SK-N-SH treated with all-trans-retinoic acid at 6 μM for 48 hours (cell line): Measurements from ENCODE around the gene SP100.

Experiments used
- CREB5 ChIP-seq: fragments of 250-450 bp; sonication (Bioruptor Pico); IDR thresholded peaks from 2 replicates; pipeline ENCODE4 v1.5.1; 2020; ENCODE audit warnings: low read depth, mild to moderate bottlenecking, moderate library complexity
- OSR1 ChIP-seq: fragments of 250-450 bp; sonication (Bioruptor Pico); IDR thresholded peaks from 2 replicates; pipeline ENCODE4 v1.8.0; 2022; ENCODE audit warnings: moderate library complexity, mild to moderate bottlenecking, inconsistent platforms
- PATZ1 ChIP-seq: fragments of 250-450 bp; sonication (Bioruptor Pico); IDR thresholded peaks from 2 replicates; pipeline ENCODE4 v1.8.0; 2020; ENCODE audit warnings: mild to moderate bottlenecking, moderate library complexity, borderline replicate concordance
- POU6F1 ChIP-seq: fragments of 250-450 bp; sonication (Bioruptor Pico); IDR thresholded peaks from 2 replicates; pipeline ENCODE4 v1.8.0; 2021; ENCODE audit warnings: low read depth, mild to moderate bottlenecking, moderate library complexity, borderline replicate concordance
- SNAI2 ChIP-seq: fragments of 250-450 bp; sonication (Bioruptor Pico); IDR thresholded peaks from 2 replicates; pipeline ENCODE4 v1.5.0; 2020; ENCODE audit warnings: mild to moderate bottlenecking, moderate library complexity
- ZFP30 ChIP-seq: fragments of 450-650 bp; formaldehyde crosslinking; IDR thresholded peaks from 2 replicates; pipeline ENCODE4 v1.5.0; 2022; ENCODE audit warnings: mild to moderate bottlenecking, moderate library complexity
- ZNF70 ChIP-seq: fragments of 450-650 bp; formaldehyde crosslinking; IDR thresholded peaks from 2 replicates; pipeline ENCODE4 v1.5.0; 2020; ENCODE audit warnings: mild to moderate bottlenecking, moderate library complexity
- ZNF8 ChIP-seq: fragments of 450-650 bp; formaldehyde crosslinking; IDR thresholded peaks from 2 replicates; pipeline ENCODE4 v1.5.0; 2020; ENCODE audit warnings: mild to moderate bottlenecking, moderate library complexity

- TF ChIP-seq SNAI2 (CRISPR knock-in tag): no peak
- no peak for TF ChIP-seq CREB5
- TF ChIP-seq ZNF8 (CRISPR knock-in tag): no peak
- TF ChIP-seq ZFP30 (CRISPR knock-in tag): no peak
- no peak for TF ChIP-seq PATZ1 (CRISPR knock-in tag)
- no peak for TF ChIP-seq ZNF70
- TF ChIP-seq POU6F1 (CRISPR knock-in tag): no peak
- no peak for TF ChIP-seq OSR1
These were observed 18.8 kb downstream of the SP100 start for GRCh38 chr2:230434677-230435324.
